Stomach smooth muscle (tissue), 2 donors: Measurements from ENCODE around the gene C3orf80.

Experiments used
- H3K27ac ChIP-seq: one replicate; pipeline ENCODE4 v1.7.0; 2013; ENCODE audit warnings: mild to moderate bottlenecking, low read length, inconsistent platforms
- H3K27me3 ChIP-seq, 2 donors: one replicate each; pipeline ENCODE4 v1.7.0; 2013; ENCODE audit warnings: low read length in 2 of 2; ENCODE audit not compliant: insufficient read depth in 2 of 2, control insufficient read depth in 1 of 2
- H3K36me3 ChIP-seq, 2 donors: one replicate each; pipeline ENCODE4 v1.7.0; 2013; ENCODE audit warnings: low read length in 2 of 2; ENCODE audit not compliant: control insufficient read depth in 2 of 2, insufficient read depth in 2 of 2
- H3K4me1 ChIP-seq: one replicate; pipeline ENCODE4 v1.7.0; 2013; ENCODE audit warnings: low read length; ENCODE audit not compliant: control insufficient read depth, insufficient read depth
- H3K4me3 ChIP-seq, 2 donors: one replicate each; pipeline ENCODE4 v1.7.0; 2013; ENCODE audit warnings: low read length in 2 of 2
- H3K9ac ChIP-seq, 2 donors: one replicate each; pipeline ENCODE4 v1.7.0; 2013; ENCODE audit warnings: low read length in 2 of 2, mild to moderate bottlenecking in 1 of 2
- H3K9me3 ChIP-seq, 2 donors: one replicate each; pipeline ENCODE4 v1.7.0; 2013; ENCODE audit warnings: low read length in 2 of 2; ENCODE audit not compliant: control insufficient read depth in 2 of 2
- donor health status: healthy.
- donor health status: Pancreatic carcinoma.

Gene C3orf80

DNA sequence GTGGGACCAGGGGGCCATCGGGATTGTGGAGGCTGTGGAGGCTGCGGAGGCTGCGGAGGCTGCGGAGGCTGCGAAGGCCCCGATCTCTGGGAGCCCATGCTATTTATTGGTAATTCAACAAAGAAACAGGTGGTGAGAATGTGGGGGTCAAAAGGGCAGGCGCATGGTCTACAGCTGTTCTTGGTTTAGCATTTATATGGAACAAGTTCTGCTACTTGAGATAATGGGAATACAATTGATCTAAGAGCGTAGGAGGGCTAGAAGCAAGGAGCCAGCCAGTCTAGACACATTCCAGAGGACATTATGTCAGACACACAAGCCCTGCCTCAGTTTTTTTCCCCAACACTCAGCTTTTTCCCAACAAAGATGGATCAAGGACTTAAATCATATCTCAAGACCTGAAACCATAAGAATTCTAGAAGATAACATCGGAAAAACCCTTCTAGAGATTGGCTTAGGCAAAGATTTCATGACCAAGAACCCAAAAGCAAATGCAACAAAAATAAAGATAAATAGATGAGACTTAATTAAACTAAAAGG, 20.1 kb downstream of the C3orf80 start:
- Histone ChIP-seq H3K36me3 (no peaks in the 10 kb centered on the region), H3K27me3 (no peaks in the 10 kb centered on the region), H3K4me1 (no peaks in the 10 kb centered on the region), H3K9me3 (peaks cover 0 to 3% of the 10 kb centered on the region in 2 donors), H3K27ac (no peak overlapping the region), H3K9ac (no peak overlapping the region), H3K4me3 (no peak overlapping the region)

GRCh38 chr3:160247766-160248165, 22.5 kb downstream of the C3orf80 start:
- H3K36me3 ChIP-seq = no peaks in the 10 kb centered on the region
- H3K27me3 ChIP-seq = no peaks in the 10 kb centered on the region
- no peaks in the 10 kb centered on the region for H3K4me1 ChIP-seq
- no peak overlapping the region for H3K9ac ChIP-seq
- no peak overlapping the region for H3K27ac ChIP-seq
- no peak overlapping the region for H3K4me3 ChIP-seq
- no peaks in the 10 kb centered on the region for H3K9me3 ChIP-seq

GRCh38 chr3:160253298-160253697, 28.1 kb downstream of the C3orf80 start:
- no peaks in the 10 kb centered on the region for H3K9me3 ChIP-seq
- H3K27ac ChIP-seq = no peak overlapping the region

GRCh38 chr3:160257606-160258005, 32.4 kb downstream of the C3orf80 start:
- Histone ChIP-seq H3K36me3 (no peaks in the 10 kb centered on the region), H3K27ac (no peak overlapping the region), H3K4me3 (no peak overlapping the region), H3K27me3 (no peaks in the 10 kb centered on the region), H3K9me3 (no peaks in the 10 kb centered on the region), H3K4me1 (peaks cover 4% of the 10 kb centered on the region), H3K9ac (no peak overlapping the region)

More at GRCh38 chr3:160253298-160253697, 28.1 kb downstream of the C3orf80 start:
- Histone ChIP-seq H3K9ac (no peak overlapping the region), H3K4me1 (no peaks in the 10 kb centered on the region), H3K4me3 (no peak overlapping the region), H3K36me3 (no peaks in the 10 kb centered on the region), H3K27me3 (no peaks in the 10 kb centered on the region)

- Histone ChIP-seq H3K9me3 (no peaks in the 10 kb centered on the region), H3K9ac (no peak overlapping the region), H3K27me3 (no peaks in the 10 kb centered on the region), H3K4me1 (peaks cover 4% of the 10 kb centered on the region), H3K4me3 (no peak overlapping the region), H3K27ac (no peak overlapping the region), H3K36me3 (no peaks in the 10 kb centered on the region)
Observed at GRCh38 chr3:160259589-160259988, 34.4 kb downstream of the C3orf80 start.

DNA sequence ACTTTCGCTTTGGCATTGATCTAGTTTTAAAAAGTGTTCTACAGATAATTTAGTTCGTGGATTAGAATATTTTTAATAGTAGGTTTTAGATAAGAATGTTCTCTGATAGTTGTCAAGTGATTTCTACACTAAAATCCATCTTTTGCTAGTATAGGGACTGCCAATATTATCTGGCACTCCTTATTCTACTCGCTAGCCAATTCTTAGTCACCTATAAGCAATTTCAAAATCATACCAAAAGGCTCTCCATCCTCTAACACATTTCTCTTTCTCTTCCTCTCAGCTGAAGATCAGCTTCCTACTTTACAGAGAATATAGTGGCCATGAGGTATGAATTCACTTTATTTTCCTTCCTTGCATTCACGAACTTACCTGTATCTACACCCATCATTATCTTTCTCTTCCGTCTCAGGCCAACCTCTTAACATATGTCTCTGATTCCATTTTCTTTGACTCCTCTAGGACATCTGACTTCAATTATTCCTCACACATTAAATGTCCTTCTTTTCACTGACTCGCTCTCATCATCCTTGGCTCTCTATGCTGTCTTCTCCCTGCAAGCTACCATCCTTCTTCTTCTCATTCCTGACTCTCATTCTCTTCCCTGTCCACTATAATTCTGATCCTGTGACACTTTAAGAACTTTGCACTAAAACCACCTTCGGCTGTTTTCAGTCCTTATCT, 35.5 kb downstream of the C3orf80 start:
- H3K9ac ChIP-seq = no peak overlapping the region
- H3K4me3 ChIP-seq = no peak overlapping the region
- peaks cover 4% of the 10 kb centered on the region for H3K4me1 ChIP-seq
- H3K27me3 ChIP-seq = no peaks in the 10 kb centered on the region
- no peak overlapping the region for H3K27ac ChIP-seq
- no peaks in the 10 kb centered on the region for H3K36me3 ChIP-seq
- H3K9me3 ChIP-seq = no peaks in the 10 kb centered on the region

DNA sequence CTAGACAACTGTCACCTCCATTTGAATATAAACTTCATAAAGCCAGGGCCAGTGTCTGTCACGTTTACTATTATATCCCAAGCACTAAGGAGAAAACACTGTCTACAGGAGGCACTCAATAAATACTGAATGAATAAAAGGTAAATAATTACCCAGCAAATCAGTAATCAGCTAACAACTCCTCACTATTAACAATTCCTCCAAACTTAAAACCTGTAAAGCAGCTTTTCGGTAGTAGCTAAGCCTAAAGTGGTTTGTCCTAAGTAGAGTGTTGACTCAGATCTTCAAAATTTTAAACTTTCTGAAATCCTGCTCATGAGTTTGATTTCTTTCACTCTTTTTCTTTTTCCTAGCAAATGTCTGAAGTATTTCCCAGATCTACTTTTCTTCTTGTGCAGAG, 39.9 kb downstream of the C3orf80 start:
- H3K36me3 ChIP-seq = no peaks in the 10 kb centered on the region
- H3K27me3 ChIP-seq = no peaks in the 10 kb centered on the region
- H3K9ac ChIP-seq = no peak overlapping the region
- no peaks in the 10 kb centered on the region for H3K4me1 ChIP-seq
- no peaks in the 10 kb centered on the region for H3K9me3 ChIP-seq
- H3K4me3 ChIP-seq = no peak overlapping the region
- H3K27ac ChIP-seq = no peak overlapping the region
